IPS DF 6.9 (cell line): ENCODE results near the gene RTP2.
A peak's percentile ranks its signal among the peaks of the same experiment; 100 is the strongest.
"Not testable (repeated sequence)": the region's sequence is repeated elsewhere in the genome, so short reads cannot be mapped to it uniquely, and the experiment has no call there.

Experiments used
- DNase-seq: peaks from one replicate; pipeline ENCODE4 v3.0.0-alpha.2; 2013; ENCODE audit warnings: low read depth, low spot score
- H3K27ac ChIP-seq: one replicate; pipeline ENCODE4 v1.5.1; 2013; ENCODE audit warnings: low read length, control low read depth
- H3K27me3 ChIP-seq: 2 replicates; pipeline ENCODE4 v1.6.1; 2013; ENCODE audit warnings: mild to moderate bottlenecking, low read length; ENCODE audit not compliant: control insufficient read depth, insufficient read depth
- H3K36me3 ChIP-seq: 2 replicates; pipeline ENCODE4 v1.6.1; 2013; ENCODE audit warnings: low read length; ENCODE audit not compliant: control insufficient read depth, insufficient read depth
- H3K4me1 ChIP-seq: 2 replicates; pipeline ENCODE4 v1.6.1; 2013; ENCODE audit warnings: low read length; ENCODE audit not compliant: control insufficient read depth, insufficient read depth
- H3K4me3 ChIP-seq: 2 replicates; pipeline ENCODE4 v1.5.1; 2013; ENCODE audit warnings: mild to moderate bottlenecking, low read length
- H3K9me3 ChIP-seq: 2 replicates; pipeline ENCODE4 v1.6.1; 2013; ENCODE audit warnings: low read length, inconsistent platforms; ENCODE audit not compliant: control insufficient read depth, insufficient read depth
- WGBS: extraction: QIAGEN DNeasy Blood & Tissue Kit; methylation state at CpG from one replicate; pipeline ENCODE4 v1.1.7; 2013; ENCODE audit warnings: mixed read lengths, missing lambda C conversion rate; ENCODE audit not compliant: insufficient read length, insufficient coverage; 5-methylcytosine and 5-hydroxymethylcytosine counted together

Gene RTP2

GRCh38 chr3:187694801-187695200 is 7.6 kb downstream of the RTP2 start:
- Histone ChIP-seq H3K4me1 (no peaks in the 10 kb centered on the region), H3K27me3 (no peaks in the 10 kb centered on the region; the same call in 1 of the 2 replicates), H3K36me3 (no peaks in the 10 kb centered on the region), H3K9me3 (no peaks in the 10 kb centered on the region), H3K27ac (no peak overlapping the region), H3K4me3 (no peak overlapping the region)
- WGBS = no CpG with 5 or more reads among the region's 3 CpGs
- DNase-seq = no peak

GRCh38 chr3:187693431-187693830 is 8.9 kb downstream of the RTP2 start:
- no CpG with 5 or more reads among the region's 1 CpG for WGBS

GRCh38 chr3:187689984-187690383 is 12.4 kb downstream of the RTP2 start:
- Histone ChIP-seq H3K27ac (no peak overlapping the region), H3K9me3 (no peaks in the 10 kb centered on the region), H3K4me1 (no peaks in the 10 kb centered on the region), H3K4me3 (no peak overlapping the region), H3K36me3 (no peaks in the 10 kb centered on the region), H3K27me3 (no peaks in the 10 kb centered on the region)
- no peak for DNase-seq
- WGBS = no CpG with 5 or more reads among the region's 4 CpGs

More at GRCh38 chr3:187693431-187693830, 8.9 kb downstream of the RTP2 start:
- DNase-seq = no peak
- no peaks in the 10 kb centered on the region; the same call in 1 of the 2 replicates for H3K27me3 ChIP-seq
- H3K9me3 ChIP-seq = no peaks in the 10 kb centered on the region
- no peaks in the 10 kb centered on the region for H3K36me3 ChIP-seq
- no peak overlapping the region for H3K4me3 ChIP-seq
- no peaks in the 10 kb centered on the region for H3K4me1 ChIP-seq
- no peak overlapping the region for H3K27ac ChIP-seq

- DNase-seq = no peak
- H3K27me3 ChIP-seq = no peaks in the 10 kb centered on the region
Measured at GRCh38 chr3:187686621-187687273, 15.6 kb downstream of the RTP2 start.

GRCh38 chr3:187685948-187686347 is 16.4 kb downstream of the RTP2 start:
- no peak overlapping the region for H3K4me3 ChIP-seq
- H3K27me3 ChIP-seq = no peaks in the 10 kb centered on the region
- no peak overlapping the region for H3K27ac ChIP-seq
- DNase-seq = no peak
- no peaks in the 10 kb centered on the region for H3K4me1 ChIP-seq
- H3K9me3 ChIP-seq = no peaks in the 10 kb centered on the region
- H3K36me3 ChIP-seq = no peaks in the 10 kb centered on the region
- no CpG with 5 or more reads among the region's 7 CpGs for WGBS

More at GRCh38 chr3:187686621-187687273, 15.6 kb downstream of the RTP2 start:
- no peaks in the 10 kb centered on the region for H3K4me1 ChIP-seq
- no CpG with 5 or more reads among the region's 5 CpGs for WGBS
- H3K4me3 ChIP-seq = no peak overlapping the region
- H3K36me3 ChIP-seq = no peaks in the 10 kb centered on the region
- H3K9me3 ChIP-seq = no peaks in the 10 kb centered on the region
- H3K27ac ChIP-seq = no peak overlapping the region

GRCh38 chr3:187684880-187685279 is 17.5 kb downstream of the RTP2 start:
- Histone ChIP-seq H3K4me1 (no peaks in the 10 kb centered on the region), H3K27ac (no peak overlapping the region), H3K36me3 (no peaks in the 10 kb centered on the region), H3K27me3 (no peaks in the 10 kb centered on the region), H3K4me3 (no peak overlapping the region), H3K9me3 (no peaks in the 10 kb centered on the region)
- WGBS = no CpG with 5 or more reads among the region's 2 CpGs
- no peak for DNase-seq

GRCh38 chr3:187684444-187684843 is 17.9 kb downstream of the RTP2 start:
- no peaks in the 10 kb centered on the region; the same call in 1 of the 2 replicates for H3K4me1 ChIP-seq
- no peaks in the 10 kb centered on the region for H3K9me3 ChIP-seq
- no peaks in the 10 kb centered on the region for H3K27me3 ChIP-seq
- no peak for DNase-seq
- WGBS = no CpG with 5 or more reads among the region's 1 CpG
- no peaks in the 10 kb centered on the region for H3K36me3 ChIP-seq
- no peak overlapping the region for H3K27ac ChIP-seq
- H3K4me3 ChIP-seq = no peak overlapping the region

- no CpG with 5 or more reads among the region's 11 CpGs for WGBS
- DNase-seq, H3K27ac ChIP-seq, H3K4me1 ChIP-seq, H3K4me3 ChIP-seq, H3K9me3 ChIP-seq, H3K36me3 ChIP-seq, H3K27me3 ChIP-seq: not testable (repeated sequence)
Measured at GRCh38 chr3:187681756-187682155, 20.6 kb downstream of the RTP2 start.

GRCh38 chr3:187679638-187680396 is 22.5 kb downstream of the RTP2 start:
- no peaks in the 10 kb centered on the region for H3K36me3 ChIP-seq
- no peaks in the 10 kb centered on the region for H3K27me3 ChIP-seq
- no peaks in the 10 kb centered on the region for H3K9me3 ChIP-seq
- WGBS = no CpG with 5 or more reads among the region's 7 CpGs
- no peaks in the 10 kb centered on the region; the same call in 1 of the 2 replicates for H3K4me1 ChIP-seq
- peak; percentile 76 for DNase-seq
- no peak overlapping the region for H3K4me3 ChIP-seq
- H3K27ac ChIP-seq = no peak overlapping the region

GRCh38 chr3:187678726-187679268 is 23.6 kb downstream of the RTP2 start:
- Histone ChIP-seq H3K27me3 (no peaks in the 10 kb centered on the region), H3K27ac (no peak overlapping the region), H3K9me3 (no peaks in the 10 kb centered on the region), H3K36me3 (no peaks in the 10 kb centered on the region), H3K4me3 (no peak overlapping the region), H3K4me1 (no peaks in the 10 kb centered on the region; the same call in 1 of the 2 replicates)
- DNase-seq = peak; percentile 63
- WGBS = no CpG with 5 or more reads among the region's 5 CpGs
